Measurements from ENCODE around the gene SLC9A3. TPM values are rescaled to one million over a fixed set of nuclear protein-coding genes. Genes with fewer than 3 reads are reported as not detected.
"Not testable (repeated sequence)": the region's sequence is repeated elsewhere in the genome, so short reads cannot be mapped to it uniquely, and the experiment has no call there.

Gene SLC9A3
- total RNA-seq, 1 donor from 2014 or later, result 3.3 TPM

GRCh38 chr5:565782-566440 is 41.7 kb upstream of the SLC9A3 start:
- intact Hi-C loops (cut with micrococcal nuclease), result no loop called here
- no peak overlapping the region for H3K27ac Mint-ChIP-seq
- DNase-seq, result no peak
- H3K4me1 Mint-ChIP-seq, result no peaks in the 10 kb centered on the region
- peaks cover 12% of the 10 kb centered on the region for H3K27me3 Mint-ChIP-seq
- H3K36me3 Mint-ChIP-seq (ENCODE audit: low read depth), result no peaks in the 10 kb centered on the region
- no peaks in the 10 kb centered on the region for H3K9me3 Mint-ChIP-seq
- H3K4me3 Mint-ChIP-seq, result no peak overlapping the region

DNA sequence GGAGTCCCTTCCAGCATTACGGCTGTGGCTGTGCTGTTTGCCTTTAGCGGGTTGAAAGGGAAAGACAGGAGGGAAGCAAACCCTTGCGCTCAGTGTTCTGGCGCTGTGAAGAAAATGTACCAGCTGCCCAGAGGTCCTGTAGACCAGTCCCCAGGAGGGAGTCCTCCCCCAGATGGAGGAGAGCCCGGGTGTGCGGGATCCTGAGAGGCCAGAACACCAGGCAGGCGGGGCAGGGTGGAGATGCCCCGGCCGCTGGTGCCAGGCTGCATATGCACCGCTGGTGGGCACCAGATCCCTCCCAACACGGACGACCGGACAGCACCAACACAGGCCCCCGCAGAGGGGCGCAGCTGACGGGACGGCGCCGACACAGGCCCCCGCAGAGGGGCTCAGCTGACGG is 37.2 kb upstream of the SLC9A3 start:
- no peak for DNase-seq
- Mint-ChIP-seq H3K4me1 (no peaks in the 10 kb centered on the region), H3K36me3 (ENCODE audit: low read depth) (no peaks in the 10 kb centered on the region), H3K27me3 (peaks cover 12% of the 10 kb centered on the region), H3K4me3 (no peak overlapping the region), H3K27ac (no peak overlapping the region), H3K9me3 (no peaks in the 10 kb centered on the region)
- intact Hi-C loops (cut with micrococcal nuclease), result no loop called here

GRCh38 chr5:560792-561166 is 36.5 kb upstream of the SLC9A3 start:
- H3K27ac Mint-ChIP-seq, result no peak overlapping the region
- no peaks in the 10 kb centered on the region for H3K9me3 Mint-ChIP-seq
- H3K4me1 Mint-ChIP-seq, result no peaks in the 10 kb centered on the region
- H3K36me3 Mint-ChIP-seq (ENCODE audit: low read depth), result no peaks in the 10 kb centered on the region
- DNase-seq, result no peak
- H3K4me3 Mint-ChIP-seq, result no peak overlapping the region
- H3K27me3 Mint-ChIP-seq, result peaks cover 7% of the 10 kb centered on the region
- intact Hi-C loops (cut with micrococcal nuclease), result no loop called here

GRCh38 chr5:558871-559503 is 34.7 kb upstream of the SLC9A3 start:
- DNase-seq, result no peak
- no peaks in the 10 kb centered on the region for H3K36me3 Mint-ChIP-seq (ENCODE audit: low read depth)

GRCh38 chr5:558326-558725 is 34.1 kb upstream of the SLC9A3 start:
- no peak overlapping the region for H3K4me3 Mint-ChIP-seq
- no peaks in the 10 kb centered on the region for H3K36me3 Mint-ChIP-seq (ENCODE audit: low read depth)
- no peaks in the 10 kb centered on the region for H3K9me3 Mint-ChIP-seq
- intact Hi-C loops (cut with micrococcal nuclease), result no loop called here
- peaks cover 7% of the 10 kb centered on the region for H3K27me3 Mint-ChIP-seq
- no peak for DNase-seq
- H3K27ac Mint-ChIP-seq, result no peak overlapping the region
- H3K4me1 Mint-ChIP-seq, result no peaks in the 10 kb centered on the region

More at GRCh38 chr5:558871-559503, 34.7 kb upstream of the SLC9A3 start:
- no peak overlapping the region for H3K4me3 Mint-ChIP-seq
- intact Hi-C loops (cut with micrococcal nuclease), result no loop called here
- no peaks in the 10 kb centered on the region for H3K4me1 Mint-ChIP-seq
- H3K27ac Mint-ChIP-seq, result no peak overlapping the region
- H3K27me3 Mint-ChIP-seq, result peaks cover 7% of the 10 kb centered on the region
- H3K9me3 Mint-ChIP-seq, result no peaks in the 10 kb centered on the region

- H3K27me3 Mint-ChIP-seq; H3K4me1 Mint-ChIP-seq; intact Hi-C loops (cut with micrococcal nuclease); H3K36me3 Mint-ChIP-seq (ENCODE audit: low read depth); H3K9me3 Mint-ChIP-seq; DNase-seq; H3K4me3 Mint-ChIP-seq; H3K27ac Mint-ChIP-seq: not testable (repeated sequence)
These were observed 33.7 kb upstream of the SLC9A3 start for GRCh38 chr5:557917-558316.

DNA sequence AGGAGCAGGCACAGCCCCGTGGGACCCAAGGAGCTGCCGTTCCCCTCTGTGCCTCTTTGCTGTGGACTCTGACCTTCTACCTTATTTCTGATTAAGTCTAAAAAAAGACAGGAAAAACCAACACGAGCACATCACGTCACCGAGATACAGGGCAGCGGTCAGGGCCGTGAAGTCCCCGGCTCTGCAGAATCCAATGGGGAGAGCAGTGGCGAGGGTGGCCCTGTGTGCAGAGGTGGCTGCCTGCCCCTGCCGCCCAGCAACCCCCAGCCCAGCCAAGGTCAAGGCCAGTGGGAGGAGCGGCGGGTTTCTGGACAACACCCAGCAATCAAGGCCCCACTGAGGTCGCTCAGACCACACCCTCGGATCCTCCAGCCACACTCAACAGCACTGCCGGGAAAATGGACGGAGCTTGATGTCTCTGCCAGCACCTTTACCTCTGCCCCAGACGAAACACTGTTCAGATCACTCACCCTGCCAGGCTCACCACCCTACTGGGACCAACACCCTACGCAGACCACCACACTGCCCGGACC is 32.7 kb upstream of the SLC9A3 start:
- DNase-seq, result no peak
- Mint-ChIP-seq H3K36me3 (ENCODE audit: low read depth) (no peaks in the 10 kb centered on the region), H3K27ac (no peak overlapping the region), H3K27me3 (peaks cover 7% of the 10 kb centered on the region), H3K4me1 (no peaks in the 10 kb centered on the region), H3K9me3 (no peaks in the 10 kb centered on the region), H3K4me3 (no peak overlapping the region)
- intact Hi-C loops (cut with micrococcal nuclease), result no loop called here

GRCh38 chr5:555058-555623 is 30.9 kb upstream of the SLC9A3 start:
- Mint-ChIP-seq H3K27ac (no peak overlapping the region), H3K4me1 (no peaks in the 10 kb centered on the region), H3K36me3 (ENCODE audit: low read depth) (no peaks in the 10 kb centered on the region), H3K4me3 (no peak overlapping the region), H3K27me3 (peaks cover 12% of the 10 kb centered on the region), H3K9me3 (no peaks in the 10 kb centered on the region)
- no peak for DNase-seq
- intact Hi-C loops (cut with micrococcal nuclease), result no loop called here

- Mint-ChIP-seq H3K9me3 (no peaks in the 10 kb centered on the region), H3K4me1 (no peaks in the 10 kb centered on the region), H3K4me3 (no peak overlapping the region), H3K27ac (no peak overlapping the region), H3K27me3 (peaks cover 16% of the 10 kb centered on the region), H3K36me3 (ENCODE audit: low read depth) (no peaks in the 10 kb centered on the region)
- DNase-seq, result no peak
- intact Hi-C loops (cut with micrococcal nuclease), result no loop called here
These were observed 30.2 kb upstream of the SLC9A3 start for GRCh38 chr5:554284-554988.

DNA sequence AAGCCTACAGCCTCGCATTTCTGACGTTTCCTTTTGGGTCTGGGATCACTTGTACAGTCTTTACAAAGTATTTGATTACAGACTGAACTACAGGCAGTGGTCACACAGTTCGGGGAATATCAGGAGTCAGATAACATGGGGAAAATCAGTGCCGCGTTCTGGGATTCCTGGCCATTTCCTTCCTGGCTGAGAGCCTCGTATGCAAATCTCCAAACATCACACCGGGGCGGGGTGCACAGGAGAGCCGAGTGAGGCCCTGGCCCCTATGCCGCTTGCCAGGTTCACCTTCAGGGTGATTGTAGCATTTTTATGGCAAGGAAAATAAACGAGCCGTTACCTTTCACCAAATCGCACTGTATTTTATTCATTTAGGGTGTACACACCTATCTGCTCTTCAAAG is 29.6 kb upstream of the SLC9A3 start:
- Mint-ChIP-seq H3K36me3 (ENCODE audit: low read depth) (no peaks in the 10 kb centered on the region), H3K4me1 (no peaks in the 10 kb centered on the region), H3K27me3 (peaks cover 16% of the 10 kb centered on the region), H3K9me3 (no peaks in the 10 kb centered on the region), H3K4me3 (no peak overlapping the region), H3K27ac (no peak overlapping the region)
- intact Hi-C loops (cut with micrococcal nuclease), result no loop called here
- no peak for DNase-seq

DNA sequence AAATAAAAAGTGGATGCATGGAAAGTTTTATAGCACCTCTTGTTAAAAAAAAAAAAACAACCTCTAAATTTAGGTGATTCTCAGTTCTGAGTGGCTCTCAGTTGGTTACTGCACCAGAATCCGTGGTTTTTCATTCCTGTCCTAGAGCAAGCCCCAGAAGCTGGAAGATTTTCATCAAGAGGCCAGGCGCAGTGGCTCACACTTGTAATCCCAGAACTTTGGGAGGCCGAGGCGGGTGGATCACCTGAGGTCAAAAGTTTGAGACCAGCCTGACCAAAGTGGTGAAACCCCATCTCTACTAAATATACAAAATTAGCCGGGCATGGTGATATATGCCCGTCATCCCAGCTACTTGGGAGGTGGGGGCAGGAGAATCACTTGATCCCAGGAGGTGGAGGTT is 27.2 kb upstream of the SLC9A3 start:
- intact Hi-C loops (cut with micrococcal nuclease), result no loop called here
- Mint-ChIP-seq H3K4me1 (no peaks in the 10 kb centered on the region), H3K36me3 (ENCODE audit: low read depth) (no peaks in the 10 kb centered on the region), H3K4me3 (no peak overlapping the region), H3K9me3 (no peaks in the 10 kb centered on the region), H3K27me3 (peaks cover 22% of the 10 kb centered on the region), H3K27ac (no peak overlapping the region)
- DNase-seq, result no peak

DNA sequence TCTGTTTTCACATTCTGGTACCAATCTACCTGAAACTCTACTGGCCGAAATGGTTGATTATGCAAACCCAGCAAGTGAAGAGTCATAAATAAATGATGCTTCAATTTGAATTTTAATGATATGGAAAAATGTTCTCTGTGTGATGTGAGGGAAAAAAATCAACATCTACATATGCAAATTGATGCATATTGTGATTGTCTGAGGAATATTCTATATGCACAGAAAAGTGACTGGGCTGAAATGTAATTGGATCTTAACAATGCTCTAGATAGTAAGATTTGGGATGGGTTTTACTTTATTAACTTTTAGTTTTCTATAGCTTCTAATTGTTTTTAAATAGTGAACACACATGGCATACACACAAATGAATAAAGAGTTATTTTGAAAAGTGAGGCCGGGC is 25.0 kb upstream of the SLC9A3 start:
- intact Hi-C loops (cut with micrococcal nuclease), result no loop called here
- peaks cover 22% of the 10 kb centered on the region for H3K27me3 Mint-ChIP-seq
- H3K4me1 Mint-ChIP-seq, result no peaks in the 10 kb centered on the region
- no peak for DNase-seq
- H3K9me3 Mint-ChIP-seq, result no peaks in the 10 kb centered on the region
- H3K4me3 Mint-ChIP-seq, result no peak overlapping the region
- H3K27ac Mint-ChIP-seq, result no peak overlapping the region
- no peaks in the 10 kb centered on the region for H3K36me3 Mint-ChIP-seq (ENCODE audit: low read depth)

GRCh38 chr5:548256-548655 is 24.0 kb upstream of the SLC9A3 start:
- H3K27me3 Mint-ChIP-seq, result peaks cover 22% of the 10 kb centered on the region
- no peak overlapping the region for H3K27ac Mint-ChIP-seq
- intact Hi-C loops (cut with micrococcal nuclease), result no loop called here
- no peaks in the 10 kb centered on the region for H3K36me3 Mint-ChIP-seq (ENCODE audit: low read depth)
- H3K9me3 Mint-ChIP-seq, result no peaks in the 10 kb centered on the region
- no peak for DNase-seq
- peaks cover 6% of the 10 kb centered on the region for H3K4me1 Mint-ChIP-seq
- H3K4me3 Mint-ChIP-seq, result no peak overlapping the region
